Measurements from ENCODE around the gene THY1. TPM values are rescaled to one million over a fixed set of nuclear protein-coding genes. Genes with fewer than 3 reads are reported as not detected.

THY1 gene
- polyA plus RNA-seq (2013) = 1.2 TPM

- Histone ChIP-seq H3K27ac (ENCODE audit: insufficient read depth in 1 of 2, low read depth in 1 of 2, low read length in 2 of 2, poor library complexity in 1 of 2, severe bottlenecking in 2 of 2) (no peak within 1 kb of the TSS), H3K4me3 (ENCODE audit: control insufficient read depth in 1 of 7, extremely low read depth in 1 of 7, insufficient read depth in 4 of 7, low read depth in 2 of 7, low read length in 6 of 7) (peak within 1 kb of the TSS in 6 of 7 experiments; percentile 35 to 70 (median 52)), H3K9me3 (ENCODE audit: control extremely low read depth in 1 of 5, control insufficient read depth in 4 of 5, insufficient read depth in 2 of 5, low read depth in 1 of 5, low read length in 4 of 5) (no peaks in the 10 kb centered on the region), H3K27me3 (replicated peaks in 2 of 5; ENCODE audit: control insufficient read depth in 4 of 5, insufficient read depth in 5 of 5, low read length in 4 of 5) (peaks cover 7 to 45% (median 10%) of the 10 kb centered on the region in 5 experiments), H3K36me3 (ENCODE audit: control insufficient read depth in 4 of 4, insufficient read depth in 4 of 4, low read length in 3 of 4) (no peaks in the 10 kb centered on the region), H3K4me1 (ENCODE audit: control extremely low read depth in 1 of 4, control insufficient read depth in 4 of 4, insufficient read depth in 4 of 4, low read length in 3 of 4) (peaks cover 0 to 20% (median 17%) of the 10 kb centered on the region in 4 experiments)
- 0% methylated on average over 16 of the region's 41 CpGs for WGBS (ENCODE audit: insufficient coverage)
- CTCF ChIA-PET = interaction anchor here (0.9 to 2.4 kb wide), 4 partner anchors 10 to 52 kb away, joined by 3 to 7 read pairs (median 4); no protein-coding TSS in a partner anchor
- POLR2A ChIA-PET = no interaction called here
- DNase-seq = peak in 2 of 3 donors; percentile 20 to 24
Observed at GRCh38 chr11:119422809-119423508, at the start of gene THY1. THY1 (minus strand) TSS chr11:119423172; CDS start chr11:119420905, 2,267 bp downstream.

- H3K27me3 ChIP-seq (replicated peaks in 2 of 5; ENCODE audit: control insufficient read depth in 4 of 5, insufficient read depth in 5 of 5, low read length in 4 of 5) = peaks cover 0 to 6% (median 2%) of the 10 kb centered on the region in 5 experiments
- DNase-seq = no peak
- H3K27ac ChIP-seq (ENCODE audit: insufficient read depth in 1 of 2, low read depth in 1 of 2, low read length in 2 of 2, poor library complexity in 1 of 2, severe bottlenecking in 2 of 2) = no peak overlapping the region
- WGBS (ENCODE audit: insufficient coverage) = 97% methylated on average over 10 of the region's 10 CpGs
- H3K4me1 ChIP-seq (ENCODE audit: control extremely low read depth in 1 of 4, control insufficient read depth in 4 of 4, insufficient read depth in 4 of 4, low read length in 3 of 4) = no peaks in the 10 kb centered on the region
- peaks cover 0 to 5% (median 0%) of the 10 kb centered on the region in 5 experiments for H3K9me3 ChIP-seq (ENCODE audit: control extremely low read depth in 1 of 5, control insufficient read depth in 4 of 5, insufficient read depth in 2 of 5, low read depth in 1 of 5, low read length in 4 of 5)
- POLR2A ChIA-PET = interaction anchor here (0.5 kb wide), 1 partner anchor 183 kb away, joined by 3 read pairs; no protein-coding TSS in a partner anchor
- CTCF ChIA-PET = interaction anchor here (0.7 to 7.5 kb wide), 3 partner anchors 90 to 115 kb away, joined by 4 to 80 read pairs (median 6); no protein-coding TSS in a partner anchor
- no peak overlapping the region for H3K4me3 ChIP-seq (ENCODE audit: control insufficient read depth in 1 of 7, extremely low read depth in 1 of 7, insufficient read depth in 4 of 7, low read depth in 2 of 7, low read length in 6 of 7)
- no peaks in the 10 kb centered on the region for H3K36me3 ChIP-seq (ENCODE audit: control insufficient read depth in 4 of 4, insufficient read depth in 4 of 4, low read length in 3 of 4)
Observed at GRCh38 chr11:119472186-119472855, 49.3 kb upstream of the THY1 start.

- Histone ChIP-seq H3K36me3 (ENCODE audit: control insufficient read depth in 4 of 4, insufficient read depth in 4 of 4, low read length in 3 of 4) (no peaks in the 10 kb centered on the region), H3K9me3 (ENCODE audit: control extremely low read depth in 1 of 5, control insufficient read depth in 4 of 5, insufficient read depth in 2 of 5, low read depth in 1 of 5, low read length in 4 of 5) (peaks cover 0 to 11% (median 0%) of the 10 kb centered on the region in 5 experiments), H3K27me3 (replicated peaks in 2 of 5; ENCODE audit: control insufficient read depth in 4 of 5, insufficient read depth in 5 of 5, low read length in 4 of 5) (peaks cover 0 to 2% (median 0%) of the 10 kb centered on the region in 5 experiments), H3K4me1 (ENCODE audit: control extremely low read depth in 1 of 4, control insufficient read depth in 4 of 4, insufficient read depth in 4 of 4, low read length in 3 of 4) (no peaks in the 10 kb centered on the region), H3K4me3 (ENCODE audit: control insufficient read depth in 1 of 7, extremely low read depth in 1 of 7, insufficient read depth in 4 of 7, low read depth in 2 of 7, low read length in 6 of 7) (no peak overlapping the region), H3K27ac (ENCODE audit: insufficient read depth in 1 of 2, low read depth in 1 of 2, low read length in 2 of 2, poor library complexity in 1 of 2, severe bottlenecking in 2 of 2) (no peak overlapping the region)
- CTCF ChIA-PET = interaction anchor here (0.7 to 7.5 kb wide), 5 partner anchors 39 to 115 kb away, joined by 3 to 80 read pairs (median 4); no protein-coding TSS in a partner anchor
- 98% methylated on average over 6 of the region's 8 CpGs for WGBS (ENCODE audit: insufficient coverage)
- no peak for DNase-seq
- POLR2A ChIA-PET = no interaction called here
Observed at GRCh38 chr11:119471329-119471728, 48.4 kb upstream of the THY1 start.

GRCh38 chr11:119470317-119471291, 47.6 kb upstream of the THY1 start:
- POLR2A ChIA-PET = no interaction called here
- DNase-seq = no peak

GRCh38 chr11:119469506-119469905, 46.5 kb upstream of the THY1 start:
- Histone ChIP-seq H3K36me3 (ENCODE audit: control insufficient read depth in 4 of 4, insufficient read depth in 4 of 4, low read length in 3 of 4) (no peaks in the 10 kb centered on the region), H3K27me3 (replicated peaks in 2 of 5; ENCODE audit: control insufficient read depth in 4 of 5, insufficient read depth in 5 of 5, low read length in 4 of 5) (peaks cover 0 to 2% (median 0%) of the 10 kb centered on the region in 5 experiments), H3K4me3 (ENCODE audit: control insufficient read depth in 1 of 7, extremely low read depth in 1 of 7, insufficient read depth in 4 of 7, low read depth in 2 of 7, low read length in 6 of 7) (no peak overlapping the region), H3K27ac (ENCODE audit: insufficient read depth in 1 of 2, low read depth in 1 of 2, low read length in 2 of 2, poor library complexity in 1 of 2, severe bottlenecking in 2 of 2) (no peak overlapping the region), H3K9me3 (ENCODE audit: control extremely low read depth in 1 of 5, control insufficient read depth in 4 of 5, insufficient read depth in 2 of 5, low read depth in 1 of 5, low read length in 4 of 5) (peaks cover 0 to 19% (median 0%) of the 10 kb centered on the region in 5 experiments), H3K4me1 (ENCODE audit: control extremely low read depth in 1 of 4, control insufficient read depth in 4 of 4, insufficient read depth in 4 of 4, low read length in 3 of 4) (no peaks in the 10 kb centered on the region)
- POLR2A ChIA-PET = no interaction called here
- DNase-seq = no peak
- WGBS (ENCODE audit: insufficient coverage) = 90% methylated on average over 3 of the region's 3 CpGs
- CTCF ChIA-PET = interaction anchor here (1.1 to 2.7 kb wide), 4 partner anchors 8 to 113 kb away, joined by 4 to 10 read pairs (median 4); no protein-coding TSS in a partner anchor

More at GRCh38 chr11:119470317-119471291, 47.6 kb upstream of the THY1 start:
- H3K36me3 ChIP-seq (ENCODE audit: control insufficient read depth in 4 of 4, insufficient read depth in 4 of 4, low read length in 3 of 4) = no peaks in the 10 kb centered on the region
- CTCF ChIA-PET = interaction anchor here (0.7 to 2.7 kb wide), 8 partner anchors 9 to 115 kb away, joined by 3 to 10 read pairs (median 4); no protein-coding TSS in a partner anchor
- 89% methylated on average over 14 of the region's 15 CpGs for WGBS (ENCODE audit: insufficient coverage)
- H3K9me3 ChIP-seq (ENCODE audit: control extremely low read depth in 1 of 5, control insufficient read depth in 4 of 5, insufficient read depth in 2 of 5, low read depth in 1 of 5, low read length in 4 of 5) = peaks cover 0 to 15% (median 0%) of the 10 kb centered on the region in 5 experiments
- H3K27me3 ChIP-seq (replicated peaks in 2 of 5; ENCODE audit: control insufficient read depth in 4 of 5, insufficient read depth in 5 of 5, low read length in 4 of 5) = peaks cover 0 to 2% (median 0%) of the 10 kb centered on the region in 5 experiments
- no peak overlapping the region for H3K4me3 ChIP-seq (ENCODE audit: control insufficient read depth in 1 of 7, extremely low read depth in 1 of 7, insufficient read depth in 4 of 7, low read depth in 2 of 7, low read length in 6 of 7)
- no peak overlapping the region for H3K27ac ChIP-seq (ENCODE audit: insufficient read depth in 1 of 2, low read depth in 1 of 2, low read length in 2 of 2, poor library complexity in 1 of 2, severe bottlenecking in 2 of 2)
- no peaks in the 10 kb centered on the region for H3K4me1 ChIP-seq (ENCODE audit: control extremely low read depth in 1 of 4, control insufficient read depth in 4 of 4, insufficient read depth in 4 of 4, low read length in 3 of 4)

DNA sequence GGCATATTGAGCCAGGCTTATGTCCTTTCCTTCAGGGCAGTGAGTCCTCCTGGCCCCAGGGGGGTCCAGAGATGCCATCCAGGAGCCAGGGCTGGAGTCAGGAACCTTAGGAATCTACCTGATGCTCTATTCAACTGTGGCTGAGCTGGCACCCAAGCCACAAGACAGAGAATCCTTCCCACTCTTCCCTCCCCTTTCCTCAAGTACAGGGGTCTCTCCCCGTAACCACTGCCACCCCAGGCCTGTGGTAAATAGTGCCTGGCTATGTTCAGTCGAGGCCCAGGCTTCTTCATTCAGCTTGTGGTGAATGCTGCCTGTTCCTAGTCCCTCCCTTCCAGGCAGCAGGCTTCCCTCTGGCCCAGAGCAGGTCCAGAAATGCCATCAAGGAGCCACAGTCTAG, 45.5 kb upstream of the THY1 start:
- POLR2A ChIA-PET = interaction anchor here (0.6 kb wide), 1 partner anchor 240 kb away, joined by 3 read pairs; no protein-coding TSS in a partner anchor
- WGBS (ENCODE audit: insufficient coverage) = 94% methylated on average over 2 of the region's 2 CpGs
- Histone ChIP-seq H3K4me3 (ENCODE audit: control insufficient read depth in 1 of 7, extremely low read depth in 1 of 7, insufficient read depth in 4 of 7, low read depth in 2 of 7, low read length in 6 of 7) (no peak overlapping the region), H3K9me3 (ENCODE audit: control extremely low read depth in 1 of 5, control insufficient read depth in 4 of 5, insufficient read depth in 2 of 5, low read depth in 1 of 5, low read length in 4 of 5) (peaks cover 0 to 19% (median 0%) of the 10 kb centered on the region in 5 experiments), H3K4me1 (ENCODE audit: control extremely low read depth in 1 of 4, control insufficient read depth in 4 of 4, insufficient read depth in 4 of 4, low read length in 3 of 4) (no peaks in the 10 kb centered on the region), H3K27ac (ENCODE audit: insufficient read depth in 1 of 2, low read depth in 1 of 2, low read length in 2 of 2, poor library complexity in 1 of 2, severe bottlenecking in 2 of 2) (no peak overlapping the region), H3K36me3 (ENCODE audit: control insufficient read depth in 4 of 4, insufficient read depth in 4 of 4, low read length in 3 of 4) (no peaks in the 10 kb centered on the region), H3K27me3 (replicated peaks in 2 of 5; ENCODE audit: control insufficient read depth in 4 of 5, insufficient read depth in 5 of 5, low read length in 4 of 5) (peaks cover 0 to 2% (median 0%) of the 10 kb centered on the region in 5 experiments)
- CTCF ChIA-PET = interaction anchor here (0.9 to 2.7 kb wide), 3 partner anchors 66 to 112 kb away, joined by 3 to 10 read pairs (median 3); no protein-coding TSS in a partner anchor
- no peak for DNase-seq

All from common myeloid progenitor, CD34-positive (primary cell).